ENCODE data around the gene PGAP3. TPM values are rescaled to one million over a fixed set of nuclear protein-coding genes. Genes with fewer than 3 reads are reported as not detected.

Gene PGAP3
- total RNA-seq, 1 experiment from 2014 or later = 21.8 TPM

DNA sequence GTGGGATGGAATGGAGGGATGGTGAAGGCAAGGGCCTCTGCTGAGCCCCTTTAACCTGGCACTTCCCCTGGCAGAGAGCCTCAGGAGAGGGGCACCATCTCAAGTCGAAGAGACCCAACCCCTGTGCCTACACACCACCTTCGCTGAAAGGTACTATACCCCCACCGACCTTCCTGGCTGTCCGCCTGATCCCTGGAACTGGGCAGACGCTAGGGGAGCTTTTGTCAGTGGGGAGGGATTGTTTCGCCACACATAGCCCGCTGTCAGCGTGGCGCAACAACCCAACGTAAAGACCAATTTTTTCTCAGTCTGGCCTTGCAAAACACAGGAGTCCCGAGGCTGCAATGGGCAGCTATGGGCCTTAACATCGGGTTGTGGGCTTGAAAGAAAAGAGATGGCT is 58.0 kb downstream of the PGAP3 start:
- Histone ChIP-seq H3K27ac (ENCODE audit: low read length) (no peak overlapping the region), H3K36me3 (ENCODE audit: control insufficient read depth, insufficient read depth, low read length) (no peaks in the 10 kb centered on the region), H3K4me3 (ENCODE audit: low read depth in 2 of 2, low read length in 2 of 2) (no peak overlapping the region), H3K27me3 (ENCODE audit: control insufficient read depth, insufficient read depth, low read length) (no peaks in the 10 kb centered on the region), H3K9me3 (ENCODE audit: control insufficient read depth, insufficient read depth, low read depth, low read length) (no peaks in the 10 kb centered on the region), H3K4me1 (ENCODE audit: control insufficient read depth, insufficient read depth, low read length) (peaks cover 28% of the 10 kb centered on the region)
- BruUV-seq (replicated peaks) = no TSS peak
- TF ChIP-seq, protein P1, sequence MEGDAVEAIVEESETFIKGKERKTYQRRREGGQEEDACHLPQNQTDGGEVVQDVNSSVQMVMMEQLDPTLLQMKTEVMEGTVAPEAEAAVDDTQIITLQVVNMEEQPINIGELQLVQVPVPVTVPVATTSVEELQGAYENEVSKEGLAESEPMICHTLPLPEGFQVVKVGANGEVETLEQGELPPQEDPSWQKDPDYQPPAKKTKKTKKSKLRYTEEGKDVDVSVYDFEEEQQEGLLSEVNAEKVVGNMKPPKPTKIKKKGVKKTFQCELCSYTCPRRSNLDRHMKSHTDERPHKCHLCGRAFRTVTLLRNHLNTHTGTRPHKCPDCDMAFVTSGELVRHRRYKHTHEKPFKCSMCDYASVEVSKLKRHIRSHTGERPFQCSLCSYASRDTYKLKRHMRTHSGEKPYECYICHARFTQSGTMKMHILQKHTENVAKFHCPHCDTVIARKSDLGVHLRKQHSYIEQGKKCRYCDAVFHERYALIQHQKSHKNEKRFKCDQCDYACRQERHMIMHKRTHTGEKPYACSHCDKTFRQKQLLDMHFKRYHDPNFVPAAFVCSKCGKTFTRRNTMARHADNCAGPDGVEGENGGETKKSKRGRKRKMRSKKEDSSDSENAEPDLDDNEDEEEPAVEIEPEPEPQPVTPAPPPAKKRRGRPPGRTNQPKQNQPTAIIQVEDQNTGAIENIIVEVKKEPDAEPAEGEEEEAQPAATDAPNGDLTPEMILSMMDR (IDR thresholded peaks at IDR 0.05) = no peak
- TF ChIP-seq TCF7L2 (IDR thresholded peaks at IDR 0.05; ENCODE audit: low read depth, low read length) (no peak), POLR2AphosphoS5 (IDR thresholded peaks at IDR 0.05; ENCODE audit: low read depth, low read length) (no peak), SIN3A (IDR thresholded peaks at IDR 0.05; ENCODE audit: borderline replicate concordance, insufficient read depth, low read depth, low read length) (no peak)
- TF ChIP-seq, protein P2, sequence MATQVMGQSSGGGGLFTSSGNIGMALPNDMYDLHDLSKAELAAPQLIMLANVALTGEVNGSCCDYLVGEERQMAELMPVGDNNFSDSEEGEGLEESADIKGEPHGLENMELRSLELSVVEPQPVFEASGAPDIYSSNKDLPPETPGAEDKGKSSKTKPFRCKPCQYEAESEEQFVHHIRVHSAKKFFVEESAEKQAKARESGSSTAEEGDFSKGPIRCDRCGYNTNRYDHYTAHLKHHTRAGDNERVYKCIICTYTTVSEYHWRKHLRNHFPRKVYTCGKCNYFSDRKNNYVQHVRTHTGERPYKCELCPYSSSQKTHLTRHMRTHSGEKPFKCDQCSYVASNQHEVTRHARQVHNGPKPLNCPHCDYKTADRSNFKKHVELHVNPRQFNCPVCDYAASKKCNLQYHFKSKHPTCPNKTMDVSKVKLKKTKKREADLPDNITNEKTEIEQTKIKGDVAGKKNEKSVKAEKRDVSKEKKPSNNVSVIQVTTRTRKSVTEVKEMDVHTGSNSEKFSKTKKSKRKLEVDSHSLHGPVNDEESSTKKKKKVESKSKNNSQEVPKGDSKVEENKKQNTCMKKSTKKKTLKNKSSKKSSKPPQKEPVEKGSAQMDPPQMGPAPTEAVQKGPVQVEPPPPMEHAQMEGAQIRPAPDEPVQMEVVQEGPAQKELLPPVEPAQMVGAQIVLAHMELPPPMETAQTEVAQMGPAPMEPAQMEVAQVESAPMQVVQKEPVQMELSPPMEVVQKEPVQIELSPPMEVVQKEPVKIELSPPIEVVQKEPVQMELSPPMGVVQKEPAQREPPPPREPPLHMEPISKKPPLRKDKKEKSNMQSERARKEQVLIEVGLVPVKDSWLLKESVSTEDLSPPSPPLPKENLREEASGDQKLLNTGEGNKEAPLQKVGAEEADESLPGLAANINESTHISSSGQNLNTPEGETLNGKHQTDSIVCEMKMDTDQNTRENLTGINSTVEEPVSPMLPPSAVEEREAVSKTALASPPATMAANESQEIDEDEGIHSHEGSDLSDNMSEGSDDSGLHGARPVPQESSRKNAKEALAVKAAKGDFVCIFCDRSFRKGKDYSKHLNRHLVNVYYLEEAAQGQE (IDR thresholded peaks at IDR 0.05; ENCODE audit: insufficient read depth in 1 of 2, low read depth in 2 of 2, low read length in 1 of 2) = no peak
- CTCF ChIA-PET = no interaction called here
- ATAC-seq (no peak), DNase-seq (ENCODE audit: low read depth, low spot score) (no peak)
- POLR2A ChIA-PET = no interaction called here
- in situ Hi-C loops (cut with HindIII; ENCODE audit: low pct_unique_long_range_greater_than_20kb, low sequenced_read_pairs) (no loop called here), intact Hi-C loops (cut with micrococcal nuclease; ENCODE audit: unreplicated experiment) (loop anchor here (5.0 kb wide), 1 partner anchor 122 kb away; no protein-coding TSS in a partner anchor)

DNA sequence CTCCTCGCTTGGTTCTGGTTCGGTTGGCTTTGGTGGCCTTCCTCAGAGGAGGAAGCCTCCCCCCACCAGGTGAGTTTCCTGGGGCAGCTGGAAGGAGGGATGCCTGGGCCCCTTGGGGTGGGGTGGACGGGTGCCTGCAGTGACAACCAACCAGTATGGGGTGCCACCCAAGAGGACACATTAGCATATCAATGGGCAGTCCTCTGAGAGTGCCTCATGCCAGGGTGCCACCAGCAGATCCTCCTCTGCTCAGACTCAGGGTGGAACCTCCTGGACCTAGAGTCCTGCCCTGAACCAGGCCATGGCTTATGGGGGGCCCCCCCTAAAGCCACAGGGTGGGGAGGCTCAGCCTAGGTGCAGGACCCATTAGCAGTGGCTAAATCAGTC is 58.4 kb downstream of the PGAP3 start:
- ATAC-seq (no peak), DNase-seq (ENCODE audit: low read depth, low spot score) (no peak)
- H3K27me3 ChIP-seq (ENCODE audit: control insufficient read depth, insufficient read depth, low read length) = no peaks in the 10 kb centered on the region
- H3K9me3 ChIP-seq (ENCODE audit: control insufficient read depth, insufficient read depth, low read depth, low read length) = no peaks in the 10 kb centered on the region
- in situ Hi-C loops (cut with HindIII; ENCODE audit: low pct_unique_long_range_greater_than_20kb, low sequenced_read_pairs) (no loop called here), intact Hi-C loops (cut with micrococcal nuclease; ENCODE audit: unreplicated experiment) (loop anchor here (5.0 kb wide), 1 partner anchor 123 kb away; no protein-coding TSS in a partner anchor)
- no peak overlapping the region for H3K27ac ChIP-seq (ENCODE audit: low read length)
- H3K4me3 ChIP-seq (ENCODE audit: low read depth in 2 of 2, low read length in 2 of 2) = no peak overlapping the region
- POLR2A ChIA-PET = no interaction called here
- H3K4me1 ChIP-seq (ENCODE audit: control insufficient read depth, insufficient read depth, low read length) = peaks cover 26% of the 10 kb centered on the region
- BruUV-seq (replicated peaks) = no TSS peak
- no peaks in the 10 kb centered on the region for H3K36me3 ChIP-seq (ENCODE audit: control insufficient read depth, insufficient read depth, low read length)
- TF ChIP-seq, protein P1 (IDR thresholded peaks at IDR 0.05) = no peak
- no peak for TF ChIP-seq POLR2AphosphoS5 (IDR thresholded peaks at IDR 0.05; ENCODE audit: low read depth, low read length)
- TF ChIP-seq, protein P2 (IDR thresholded peaks at IDR 0.05; ENCODE audit: insufficient read depth in 1 of 2, low read depth in 2 of 2, low read length in 1 of 2) = no peak
- TF ChIP-seq SIN3A (IDR thresholded peaks at IDR 0.05; ENCODE audit: borderline replicate concordance, insufficient read depth, low read depth, low read length) = no peak
- TF ChIP-seq TCF7L2 (IDR thresholded peaks at IDR 0.05; ENCODE audit: low read depth, low read length) = no peak
- CTCF ChIA-PET = no interaction called here
